Endothelial cell of umbilical vein (primary cell): Measurements from ENCODE around the gene L3MBTL4. TPM values are rescaled to one million over a fixed set of nuclear protein-coding genes. Genes with fewer than 3 reads are reported as not detected.

Experiments used
- BruUV-seq: library from RNA; stranded (reverse); fragments of 400-500 nt; replicated peaks from 2 replicates; lab custom pipeline; 2021; lab: Mats Ljungman, UMichigan
- CTCF ChIA-PET: fragments of 300-600, 350-600 bp; sonication (Branson Sonifier 250); formaldehyde crosslinking; loops from one replicate; lab custom pipeline; 2021; ENCODE audit warnings: antibody characterized with exemption, inconsistent platforms; lab: Charles Lee
- POLR2A ChIA-PET: fragments of 300-600, 350-600 bp; sonication (Branson Sonifier 250); formaldehyde crosslinking; loops from one replicate; lab custom pipeline; 2021; ENCODE audit warnings: antibody characterized with exemption, inconsistent platforms; lab: Charles Lee
- DNase-seq: peaks from one replicate; pipeline ENCODE4 v3.0.0-alpha.2; 2011; ENCODE audit warnings: low read depth, low spot score
- FAIRE-seq: peaks from 2 replicates; lab custom pipeline; 2011; peaks lifted over from hg19 to GRCh38; lab: Jason Lieb, UNC
- H2AFZ ChIP-seq: 2 replicates; pipeline ENCODE4 v1.6.0; 2012; ENCODE audit warnings: low read depth, low read length, control low read depth, inconsistent platforms
- H3K27ac ChIP-seq: 2 replicates; pipeline ENCODE4 v1.5.1; 2011; ENCODE audit warnings: low read depth, mild to moderate bottlenecking, control low read depth, low read length, moderate library complexity; ENCODE audit not compliant: insufficient read depth
- H3K27me3 ChIP-seq, 2 experiments: 2 replicates each; pipeline versions ENCODE4 v1.6.0 to v1.6.1; 2011; ENCODE audit warnings: low read length in 2 of 2, mixed read lengths in 1 of 2; ENCODE audit not compliant: control insufficient read depth in 2 of 2, insufficient read depth in 2 of 2
- H3K36me3 ChIP-seq, 2 experiments: 2 replicates in 1 of 2; 3 replicates in 1 of 2; pipeline ENCODE4 v1.5.1; 2011; ENCODE audit warnings: low read length in 2 of 2, mild to moderate bottlenecking in 1 of 2, moderate library complexity in 1 of 2; ENCODE audit not compliant: control insufficient read depth in 2 of 2, insufficient read depth in 2 of 2; ENCODE audit errors: extremely low read depth in 1 of 2
- H3K4me1 ChIP-seq: 3 replicates; pipeline ENCODE4 v1.5.1; 2011; ENCODE audit warnings: mild to moderate bottlenecking, low read length; ENCODE audit not compliant: control insufficient read depth, insufficient read depth; ENCODE audit errors: extremely low read depth
- H3K4me2 ChIP-seq: 2 replicates; pipeline ENCODE4 v1.6.1; 2011; ENCODE audit warnings: low read length, control low read depth, mixed read lengths; ENCODE audit not compliant: insufficient read depth
- H3K4me3 ChIP-seq, 3 experiments: fragments of 200-600 bp in 1 of 3; sonication (generic), shearing (Covaris generic) in 1 of 3; replicated peaks in 1 of 3; 2 replicates each; pipeline ENCODE4 v1.5.1; 2011 to 2016; ENCODE audit warnings: control low read depth in 3 of 3, low read length in 3 of 3, mild to moderate bottlenecking in 2 of 3, inconsistent platforms in 1 of 3, low read depth in 1 of 3, moderate library complexity in 1 of 3; ENCODE audit not compliant: insufficient read depth in 1 of 3
- H3K79me2 ChIP-seq: 2 replicates; pipeline ENCODE4 v1.6.0; 2012; ENCODE audit warnings: low read length, inconsistent platforms; ENCODE audit not compliant: control insufficient read depth, insufficient read depth
- H3K9ac ChIP-seq: replicated peaks from 2 replicates; pipeline ENCODE3; 2011; ENCODE audit warnings: low read length, control low read depth; ENCODE audit not compliant: insufficient read depth; ENCODE audit errors: extremely low read depth
- H3K9me1 ChIP-seq: replicated peaks from 3 replicates; pipeline ENCODE4 v1.6.0; 2011; ENCODE audit warnings: mild to moderate bottlenecking, low read length; ENCODE audit not compliant: control insufficient read depth, insufficient read depth; ENCODE audit errors: extremely low read depth
- H3K9me3 ChIP-seq: replicated peaks from 2 replicates; pipeline ENCODE4 v1.5.1; 2012; ENCODE audit warnings: low read length, inconsistent platforms; ENCODE audit not compliant: control insufficient read depth, insufficient read depth
- H4K20me1 ChIP-seq: replicated peaks from 2 replicates; pipeline ENCODE3; 2011; ENCODE audit warnings: mild to moderate bottlenecking, low read length; ENCODE audit not compliant: control insufficient read depth, insufficient read depth; ENCODE audit errors: extremely low read depth
- CTCF ChIP-seq, 2 donors: IDR thresholded peaks; 1 replicate in 1 of 2; 2 replicates in 1 of 2; pipeline ENCODE4 v1.5.1; 2011; ENCODE audit warnings: low read length in 2 of 2, mild to moderate bottlenecking in 2 of 2, moderate library complexity in 2 of 2, control low read depth in 1 of 2, inconsistent platforms in 1 of 2, low read depth in 1 of 2; ENCODE audit not compliant: insufficient read depth in 1 of 2; ENCODE audit errors: extremely low read depth in 1 of 2
- EZH2 ChIP-seq: IDR thresholded peaks from 2 replicates; pipeline ENCODE4 v1.6.1; 2012; ENCODE audit warnings: borderline replicate concordance, low read depth, mild to moderate bottlenecking, moderate library complexity, low read length, inconsistent platforms; ENCODE audit not compliant: severe bottlenecking
- FOS ChIP-seq: IDR thresholded peaks from 2 replicates; pipeline ENCODE4 v1.6.1; 2011; ENCODE audit warnings: mild to moderate bottlenecking, low read length, moderate library complexity, borderline replicate concordance; ENCODE audit not compliant: insufficient read depth
- GATA2 ChIP-seq: IDR thresholded peaks from 2 replicates; pipeline ENCODE4 v1.7.0; 2011; ENCODE audit warnings: low read depth, mild to moderate bottlenecking, moderate library complexity, mixed read lengths, low read length; ENCODE audit not compliant: insufficient read length, insufficient read depth
- JUN ChIP-seq: IDR thresholded peaks from 2 replicates; pipeline ENCODE4 v1.6.1; 2011; ENCODE audit warnings: borderline replicate concordance, low read depth; ENCODE audit not compliant: insufficient read length, insufficient read depth
- MYC ChIP-seq: IDR thresholded peaks from one replicate; pipeline ENCODE4 v1.6.1; 2011; ENCODE audit warnings: mild to moderate bottlenecking, low read depth, low read length
- POLR2A ChIP-seq: IDR thresholded peaks from 2 replicates; pipeline ENCODE4 v1.6.1; 2012; ENCODE audit warnings: low read depth, mild to moderate bottlenecking, control low read depth, low read length
- POLR2AphosphoS5 ChIP-seq: IDR thresholded peaks from 2 replicates; pipeline ENCODE4 v1.6.1; 2012; ENCODE audit warnings: low read depth, mild to moderate bottlenecking, control low read depth, low read length, moderate library complexity; ENCODE audit not compliant: insufficient read depth
- dilution Hi-C: fragments of 300-500 bp; cut with MboI; formaldehyde crosslinking; loops from one replicate; pipeline ENCODE4 v1.15.0; 2019; ENCODE audit warnings: low sequenced_read_pairs; ENCODE audit not compliant: extremely low pct_ligation_motif_present
- intact Hi-C: fragments of 100-400 bp; cut with micrococcal nuclease; formaldehyde crosslinking; loops from one replicate; pipeline ENCODE4 v1.10.0; 2022
- polyA plus RNA-seq, 4 experiments: library from polyadenylated mRNA; depleted of rRNA in 3 of 4; stranded (reverse) in 3 of 4; unstranded in 1 of 4; fragments of >200 nt; gene quantifications; 2 replicates each; pipeline versions ENCODE4 v1.2.1 to v1.2.3, GENCODE V29; 2011 to 2012; ENCODE audit warnings: missing spikeins in 1 of 4
- total RNA-seq: library from RNA; stranded (reverse); gene quantifications from 2 replicates; pipeline ENCODE4 v1.2.3, GENCODE V29; 2021
- TF ChIP-seq, protein P1 (sequence below): IDR thresholded peaks from 2 replicates; pipeline ENCODE4 v1.6.1; 2011; ENCODE audit not compliant: insufficient read depth, insufficient read length

The L3MBTL4 gene
- total and polyA plus RNA-seq, 2 donors (not counting 3 experiments of a cell fraction or from before 2014, with no cell fraction given), result 0.80 TPM; not detected in 1

DNA sequence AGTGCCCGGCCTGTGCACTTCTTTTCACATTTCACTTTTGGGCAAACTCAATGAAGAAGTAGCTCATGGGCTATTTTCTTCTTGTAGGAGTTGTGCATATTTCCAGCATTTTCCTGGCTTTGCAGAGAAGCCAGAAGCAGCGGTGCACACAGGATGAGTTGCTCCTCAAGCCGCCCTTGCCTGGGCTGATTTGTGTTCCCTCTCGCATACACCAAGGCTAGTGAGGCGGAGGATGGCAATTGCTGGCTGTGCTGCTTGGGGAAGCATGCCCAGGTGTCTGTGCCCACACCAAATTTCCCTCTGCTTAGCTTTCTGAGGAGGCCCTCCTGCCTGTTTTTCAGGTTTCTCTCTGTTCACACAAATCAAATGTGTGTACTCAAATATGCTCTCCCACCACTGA lies 434.0 kb downstream of the L3MBTL4 start:
- H2AFZ ChIP-seq, result no peak overlapping the region
- no peak overlapping the region for H3K27ac ChIP-seq
- no peak overlapping the region for H3K4me2 ChIP-seq
- no peaks in the 10 kb centered on the region for H3K36me3 ChIP-seq
- CTCF ChIA-PET, result interaction anchor here (0.6 to 1.2 kb wide), 2 partner anchors 541 to 1104 kb away, joined by 3 read pairs; no protein-coding TSS in a partner anchor
- DNase-seq, result no peak
- TF ChIP-seq JUN, result no peak
- no peak for TF ChIP-seq CTCF (IDR thresholded peaks at IDR 0.05; ENCODE audit: extremely low read depth in 1 of 2, insufficient read depth in 1 of 2, low read depth in 1 of 2, low read length in 2 of 2)
- no peak for TF ChIP-seq POLR2A
- no peak for TF ChIP-seq GATA2
- H3K79me2 ChIP-seq, result no peaks in the 10 kb centered on the region
- dilution Hi-C loops, result no loop called here
- H3K9ac ChIP-seq, result no peak overlapping the region
- H3K9me1 ChIP-seq, result no peaks in the 10 kb centered on the region
- no peaks in the 10 kb centered on the region for H3K27me3 ChIP-seq
- FAIRE-seq, result no peak
- intact Hi-C loops, result loop anchor here (10.0 kb wide), 1 partner anchor 234 kb away; no protein-coding TSS in a partner anchor
- H3K9me3 ChIP-seq, result no peaks in the 10 kb centered on the region
- H3K4me1 ChIP-seq, result no peaks in the 10 kb centered on the region
- H4K20me1 ChIP-seq, result no peaks in the 10 kb centered on the region
- POLR2A ChIA-PET, result no interaction called here
- H3K4me3 ChIP-seq, result no peak overlapping the region
- BruUV-seq, result no TSS peak

GRCh38 chr18:5979971-5980457 lies 434.7 kb downstream of the L3MBTL4 start:
- H3K79me2 ChIP-seq, result no peaks in the 10 kb centered on the region
- FAIRE-seq (no peak), DNase-seq (no peak)
- TF ChIP-seq POLR2A (no peak), MYC (no peak), JUN (no peak), GATA2 (no peak), POLR2AphosphoS5 (no peak), CTCF (IDR thresholded peaks at IDR 0.05; ENCODE audit: extremely low read depth in 1 of 2, insufficient read depth in 1 of 2, low read depth in 1 of 2, low read length in 2 of 2) (no peak), EZH2 (no peak), FOS (no peak)
- TF ChIP-seq, protein P1, sequence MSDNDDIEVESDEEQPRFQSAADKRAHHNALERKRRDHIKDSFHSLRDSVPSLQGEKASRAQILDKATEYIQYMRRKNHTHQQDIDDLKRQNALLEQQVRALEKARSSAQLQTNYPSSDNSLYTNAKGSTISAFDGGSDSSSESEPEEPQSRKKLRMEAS, result no peak
- no peaks in the 10 kb centered on the region for H3K36me3 ChIP-seq
- H3K9me1 ChIP-seq, result no peaks in the 10 kb centered on the region
- H3K4me1 ChIP-seq, result no peaks in the 10 kb centered on the region
- dilution Hi-C loops (no loop called here), intact Hi-C loops (loop anchor here (10.0 kb wide), 1 partner anchor 235 kb away; no protein-coding TSS in a partner anchor)
- H3K27me3 ChIP-seq, result no peaks in the 10 kb centered on the region
- no peak overlapping the region for H3K4me3 ChIP-seq
- no peak overlapping the region for H3K27ac ChIP-seq
- no peak overlapping the region for H2AFZ ChIP-seq
- H3K9ac ChIP-seq, result no peak overlapping the region
- BruUV-seq, result no TSS peak
- H3K9me3 ChIP-seq, result no peaks in the 10 kb centered on the region
- ChIA-PET CTCF (interaction anchor here (1.2 kb wide), 1 partner anchor 542 kb away, joined by 3 read pairs; no protein-coding TSS in a partner anchor), POLR2A (no interaction called here)
- no peaks in the 10 kb centered on the region for H4K20me1 ChIP-seq
- H3K4me2 ChIP-seq, result no peak overlapping the region
